GM23338 (cell line): ENCODE measurements around the gene ADPRH. TPM values are rescaled to one million over a fixed set of nuclear protein-coding genes. Genes with fewer than 3 reads are reported as not detected.

Source experiments
- ATAC-seq: fragments of 200-7000 bp; cut with Tn5 transposase; 3 replicates; pipeline ENCODE4 v1.9.1; 2020
- DNase-seq: peaks from one replicate; pipeline ENCODE4 v3.0.0-alpha.2; 2015; ENCODE audit warnings: low spot score
- H2AFZ ChIP-seq: fragments of 200-600 bp; sonication (generic); 2 replicates; pipeline ENCODE4 v1.8.0; 2016; ENCODE audit warnings: antibody characterized with exemption, mild to moderate bottlenecking, moderate library complexity
- H3F3A ChIP-seq: fragments of 200-600 bp; sonication (generic); replicated peaks from 2 replicates; pipeline ENCODE4 v1.8.0; 2017; ENCODE audit warnings: antibody characterized with exemption, mixed run types, low read depth
- H3K27ac ChIP-seq: fragments of 200-600 bp; sonication (generic); 2 replicates; pipeline ENCODE4 v1.6.1; 2016; ENCODE audit warnings: low read depth
- H3K27me3 ChIP-seq: fragments of 200-600 bp; sonication (generic); 2 replicates; pipeline ENCODE4 v1.8.0; 2016; ENCODE audit warnings: mild to moderate bottlenecking, mixed run types, moderate library complexity; ENCODE audit not compliant: insufficient read depth
- H3K36me3 ChIP-seq: fragments of 200-600 bp; sonication (generic); 2 replicates; pipeline ENCODE4 v1.8.0; 2016; ENCODE audit warnings: mild to moderate bottlenecking; ENCODE audit not compliant: insufficient read depth
- H3K4me1 ChIP-seq: fragments of 200-600 bp; sonication (generic); 2 replicates; pipeline ENCODE4 v1.8.0; 2016; ENCODE audit warnings: mild to moderate bottlenecking, moderate library complexity; ENCODE audit not compliant: insufficient read depth
- H3K4me2 ChIP-seq: fragments of 200-600 bp; sonication (generic); 2 replicates; pipeline ENCODE4 v1.7.1; 2017; ENCODE audit warnings: mixed run types
- H3K4me3 ChIP-seq: fragments of 200-600 bp; sonication (generic); 2 replicates; pipeline ENCODE4 v1.6.1; 2016; ENCODE audit warnings: mixed run types
- H3K79me2 ChIP-seq: fragments of 200-600 bp; sonication (generic); replicated peaks from 2 replicates; pipeline ENCODE4 v1.8.0; 2017; ENCODE audit warnings: mild to moderate bottlenecking; ENCODE audit not compliant: insufficient read depth
- H3K9me2 ChIP-seq: fragments of 200-600 bp; sonication (generic); 2 replicates; pipeline ENCODE4 v1.8.0; 2017; ENCODE audit not compliant: insufficient read depth
- H4K20me1 ChIP-seq: fragments of 200-600 bp; sonication (generic); replicated peaks from 2 replicates; pipeline ENCODE4 v1.8.0; 2017; ENCODE audit warnings: mild to moderate bottlenecking; ENCODE audit not compliant: insufficient read depth
- H3K27ac Mint-ChIP-seq: 2 replicates; pipeline ENCODE4 v1.8.0; 2020; ENCODE audit warnings: inconsistent platforms, mild to moderate bottlenecking, moderate library complexity, mixed read lengths
- H3K27me3 Mint-ChIP-seq: 3 replicates; pipeline ENCODE4 v1.8.0; 2022; ENCODE audit warnings: low read depth, mild to moderate bottlenecking, moderate library complexity, mixed read lengths, inconsistent platforms; ENCODE audit not compliant: insufficient read depth, poor library complexity
- H3K36me3 Mint-ChIP-seq: 3 replicates; pipeline ENCODE4 v1.8.0; 2021; ENCODE audit warnings: low read depth, mild to moderate bottlenecking, inconsistent platforms, moderate library complexity, mixed read lengths
- H3K4me1 Mint-ChIP-seq: 3 replicates; pipeline ENCODE4 v1.8.0; 2020; ENCODE audit warnings: mild to moderate bottlenecking, inconsistent platforms, mixed read lengths
- H3K4me3 Mint-ChIP-seq: 3 replicates; pipeline ENCODE4 v1.8.0; 2021; ENCODE audit warnings: moderate library complexity, mild to moderate bottlenecking, inconsistent platforms, mixed read lengths
- H3K9me3 Mint-ChIP-seq: 3 replicates; pipeline ENCODE4 v1.8.0; 2020; ENCODE audit warnings: moderate library complexity, mild to moderate bottlenecking, inconsistent platforms, mixed read lengths
- CREB1 ChIP-seq: fragments of 250-450 bp; sonication (Bioruptor Pico); IDR thresholded peaks from 2 replicates; pipeline ENCODE4 v1.5.0; 2020; ENCODE audit warnings: low read depth, mild to moderate bottlenecking, moderate library complexity
- EZH2phosphoT487 ChIP-seq: fragments of 200-600 bp; sonication (generic); IDR thresholded peaks from one replicate; pipeline ENCODE4 v1.8.1; 2018; ENCODE audit warnings: antibody characterized with exemption; ENCODE audit not compliant: unreplicated experiment
- JUNB ChIP-seq: IDR thresholded peaks from one replicate; pipeline ENCODE4 v1.6.1; 2016; ENCODE audit warnings: antibody characterized with exemption; ENCODE audit not compliant: unreplicated experiment
- POLR2AphosphoS5 ChIP-seq: IDR thresholded peaks from 2 replicates; pipeline ENCODE4 v1.6.1; 2016; ENCODE audit warnings: antibody characterized with exemption, low read depth
- ZNF114 ChIP-seq: fragments of 250-450 bp; sonication (Bioruptor Pico); IDR thresholded peaks from 2 replicates; pipeline ENCODE4 v1.5.0; 2020; ENCODE audit warnings: mild to moderate bottlenecking, moderate library complexity
- ZNF331 ChIP-seq: fragments of 250-450 bp; sonication (Bioruptor Pico); IDR thresholded peaks from 2 replicates; pipeline ENCODE4 v1.5.0; 2020; ENCODE audit warnings: low read depth, mild to moderate bottlenecking, moderate library complexity
- polyA plus RNA-seq: library from polyadenylated mRNA; unstranded; fragments of >200 nt; fragmentation: Nextera tagmentation; extraction: Ambion mirVana; gene quantifications from 2 replicates; pipeline ENCODE4 v1.2.1, GENCODE V29; 2016
- total RNA-seq: library from RNA; depleted of rRNA; stranded (reverse); fragments of >200 nt; shearing (Covaris generic); gene quantifications from 2 replicates; pipeline ENCODE4 v1.2.3, GENCODE V29; 2014
- TF ChIP-seq, protein P1 (sequence below), 2 experiments: fragments of 200-600 bp in 1 of 2; sonication (generic) in 1 of 2; conservative IDR thresholded peaks; 2 replicates each; pipeline versions ENCODE4 v1.5.1 to v1.6.1; 2016 to 2017; ENCODE audit warnings: antibody characterized with exemption in 2 of 2, low read depth in 2 of 2, mild to moderate bottlenecking in 2 of 2, moderate library complexity in 1 of 2
- TF ChIP-seq, protein P2 (sequence below): fragments of 250-450 bp; sonication (Bioruptor Pico); IDR thresholded peaks from 2 replicates; pipeline ENCODE4 v1.5.0; 2020; ENCODE audit warnings: mild to moderate bottlenecking, moderate library complexity
- TF ChIP-seq, protein P3 (sequence below): IDR thresholded peaks from 2 replicates; pipeline ENCODE4 v1.6.1; 2016; ENCODE audit warnings: antibody characterized with exemption
- TF ChIP-seq, protein P4 (sequence below): IDR thresholded peaks from one replicate; pipeline ENCODE4 v1.6.1; 2018; ENCODE audit warnings: antibody characterized with exemption; ENCODE audit not compliant: unreplicated experiment

ADPRH gene
- total and polyA plus RNA-seq, 2 experiments from 2014 or later, result 1.2 to 3.4 TPM

DNA sequence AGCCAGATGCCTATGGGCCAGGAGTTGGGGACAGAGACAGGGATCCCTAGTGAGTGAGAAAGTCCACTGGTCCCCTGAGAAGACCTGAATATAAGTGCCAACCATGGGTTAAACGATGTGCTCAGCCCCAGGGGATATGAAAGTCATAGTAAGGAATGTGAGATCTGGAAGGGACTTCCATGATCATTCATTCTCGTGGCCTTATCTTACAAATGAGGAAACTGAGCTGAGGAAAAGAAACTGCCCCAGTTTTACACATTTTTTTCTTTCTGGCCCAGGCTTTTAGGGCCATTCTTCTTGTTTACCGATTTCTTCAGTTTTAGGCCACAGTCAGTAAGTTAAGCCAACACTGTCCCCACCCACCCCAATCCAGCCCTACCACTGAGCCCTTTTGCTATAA is 31.0 kb upstream of the ADPRH start:
- Histone ChIP-seq H3K4me2 (no peak overlapping the region), H3K36me3 (no peaks in the 10 kb centered on the region), H3K27me3 (no peaks in the 10 kb centered on the region), H3K4me1 (peaks cover 2% of the 10 kb centered on the region; the same call in 1 of the 2 replicates), H2AFZ (no peak overlapping the region), H3F3A (no peaks in the 10 kb centered on the region), H3K9me2 (no peaks in the 10 kb centered on the region), H4K20me1 (no peaks in the 10 kb centered on the region), H3K79me2 (no peaks in the 10 kb centered on the region), H3K4me3 (no peak overlapping the region), H3K27ac (no peak overlapping the region)
- TF ChIP-seq EZH2phosphoT487 (no peak), ZNF114 (CRISPR knock-in tag) (no peak), JUNB (no peak), ZNF331 (CRISPR knock-in tag) (no peak), POLR2AphosphoS5 (no peak), CREB1 (no peak)
- TF ChIP-seq, protein P1, sequence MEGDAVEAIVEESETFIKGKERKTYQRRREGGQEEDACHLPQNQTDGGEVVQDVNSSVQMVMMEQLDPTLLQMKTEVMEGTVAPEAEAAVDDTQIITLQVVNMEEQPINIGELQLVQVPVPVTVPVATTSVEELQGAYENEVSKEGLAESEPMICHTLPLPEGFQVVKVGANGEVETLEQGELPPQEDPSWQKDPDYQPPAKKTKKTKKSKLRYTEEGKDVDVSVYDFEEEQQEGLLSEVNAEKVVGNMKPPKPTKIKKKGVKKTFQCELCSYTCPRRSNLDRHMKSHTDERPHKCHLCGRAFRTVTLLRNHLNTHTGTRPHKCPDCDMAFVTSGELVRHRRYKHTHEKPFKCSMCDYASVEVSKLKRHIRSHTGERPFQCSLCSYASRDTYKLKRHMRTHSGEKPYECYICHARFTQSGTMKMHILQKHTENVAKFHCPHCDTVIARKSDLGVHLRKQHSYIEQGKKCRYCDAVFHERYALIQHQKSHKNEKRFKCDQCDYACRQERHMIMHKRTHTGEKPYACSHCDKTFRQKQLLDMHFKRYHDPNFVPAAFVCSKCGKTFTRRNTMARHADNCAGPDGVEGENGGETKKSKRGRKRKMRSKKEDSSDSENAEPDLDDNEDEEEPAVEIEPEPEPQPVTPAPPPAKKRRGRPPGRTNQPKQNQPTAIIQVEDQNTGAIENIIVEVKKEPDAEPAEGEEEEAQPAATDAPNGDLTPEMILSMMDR (conservative IDR thresholded peaks at IDR 0.05; ENCODE audit: low read depth in 2 of 2), result no peak
- TF ChIP-seq, protein P2, sequence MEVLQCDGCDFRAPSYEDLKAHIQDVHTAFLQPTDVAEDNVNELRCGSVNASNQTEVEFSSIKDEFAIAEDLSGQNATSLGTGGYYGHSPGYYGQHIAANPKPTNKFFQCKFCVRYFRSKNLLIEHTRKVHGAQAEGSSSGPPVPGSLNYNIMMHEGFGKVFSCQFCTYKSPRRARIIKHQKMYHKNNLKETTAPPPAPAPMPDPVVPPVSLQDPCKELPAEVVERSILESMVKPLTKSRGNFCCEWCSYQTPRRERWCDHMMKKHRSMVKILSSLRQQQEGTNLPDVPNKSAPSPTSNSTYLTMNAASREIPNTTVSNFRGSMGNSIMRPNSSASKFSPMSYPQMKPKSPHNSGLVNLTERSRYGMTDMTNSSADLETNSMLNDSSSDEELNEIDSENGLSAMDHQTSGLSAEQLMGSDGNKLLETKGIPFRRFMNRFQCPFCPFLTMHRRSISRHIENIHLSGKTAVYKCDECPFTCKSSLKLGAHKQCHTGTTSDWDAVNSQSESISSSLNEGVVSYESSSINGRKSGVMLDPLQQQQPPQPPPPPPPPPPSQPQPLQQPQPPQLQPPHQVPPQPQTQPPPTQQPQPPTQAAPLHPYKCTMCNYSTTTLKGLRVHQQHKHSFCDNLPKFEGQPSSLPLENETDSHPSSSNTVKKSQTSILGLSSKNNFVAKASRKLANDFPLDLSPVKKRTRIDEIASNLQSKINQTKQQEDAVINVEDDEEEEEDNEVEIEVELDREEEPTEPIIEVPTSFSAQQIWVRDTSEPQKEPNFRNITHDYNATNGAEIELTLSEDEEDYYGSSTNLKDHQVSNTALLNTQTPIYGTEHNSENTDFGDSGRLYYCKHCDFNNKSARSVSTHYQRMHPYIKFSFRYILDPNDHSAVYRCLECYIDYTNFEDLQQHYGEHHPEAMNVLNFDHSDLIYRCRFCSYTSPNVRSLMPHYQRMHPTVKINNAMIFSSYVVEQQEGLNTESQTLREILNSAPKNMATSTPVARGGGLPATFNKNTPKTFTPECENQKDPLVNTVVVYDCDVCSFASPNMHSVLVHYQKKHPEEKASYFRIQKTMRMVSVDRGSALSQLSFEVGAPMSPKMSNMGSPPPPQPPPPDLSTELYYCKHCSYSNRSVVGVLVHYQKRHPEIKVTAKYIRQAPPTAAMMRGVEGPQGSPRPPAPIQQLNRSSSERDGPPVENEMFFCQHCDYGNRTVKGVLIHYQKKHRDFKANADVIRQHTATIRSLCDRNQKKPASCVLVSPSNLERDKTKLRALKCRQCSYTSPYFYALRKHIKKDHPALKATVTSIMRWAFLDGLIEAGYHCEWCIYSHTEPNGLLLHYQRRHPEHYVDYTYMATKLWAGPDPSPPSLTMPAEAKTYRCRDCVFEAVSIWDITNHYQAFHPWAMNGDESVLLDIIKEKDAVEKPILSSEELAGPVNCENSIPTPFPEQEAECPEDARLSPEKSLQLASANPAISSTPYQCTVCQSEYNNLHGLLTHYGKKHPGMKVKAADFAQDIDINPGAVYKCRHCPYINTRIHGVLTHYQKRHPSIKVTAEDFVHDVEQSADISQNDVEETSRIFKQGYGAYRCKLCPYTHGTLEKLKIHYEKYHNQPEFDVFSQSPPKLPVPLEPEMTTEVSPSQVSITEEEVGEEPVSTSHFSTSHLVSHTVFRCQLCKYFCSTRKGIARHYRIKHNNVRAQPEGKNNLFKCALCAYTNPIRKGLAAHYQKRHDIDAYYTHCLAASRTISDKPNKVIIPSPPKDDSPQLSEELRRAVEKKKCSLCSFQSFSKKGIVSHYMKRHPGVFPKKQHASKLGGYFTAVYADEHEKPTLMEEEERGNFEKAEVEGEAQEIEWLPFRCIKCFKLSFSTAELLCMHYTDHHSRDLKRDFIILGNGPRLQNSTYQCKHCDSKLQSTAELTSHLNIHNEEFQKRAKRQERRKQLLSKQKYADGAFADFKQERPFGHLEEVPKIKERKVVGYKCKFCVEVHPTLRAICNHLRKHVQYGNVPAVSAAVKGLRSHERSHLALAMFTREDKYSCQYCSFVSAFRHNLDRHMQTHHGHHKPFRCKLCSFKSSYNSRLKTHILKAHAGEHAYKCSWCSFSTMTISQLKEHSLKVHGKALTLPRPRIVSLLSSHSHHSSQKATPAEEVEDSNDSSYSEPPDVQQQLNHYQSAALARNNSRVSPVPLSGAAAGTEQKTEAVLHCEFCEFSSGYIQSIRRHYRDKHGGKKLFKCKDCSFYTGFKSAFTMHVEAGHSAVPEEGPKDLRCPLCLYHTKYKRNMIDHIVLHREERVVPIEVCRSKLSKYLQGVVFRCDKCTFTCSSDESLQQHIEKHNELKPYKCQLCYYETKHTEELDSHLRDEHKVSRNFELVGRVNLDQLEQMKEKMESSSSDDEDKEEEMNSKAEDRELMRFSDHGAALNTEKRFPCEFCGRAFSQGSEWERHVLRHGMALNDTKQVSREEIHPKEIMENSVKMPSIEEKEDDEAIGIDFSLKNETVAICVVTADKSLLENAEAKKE (CRISPR knock-in tag), result no peak
- TF ChIP-seq, protein P3, sequence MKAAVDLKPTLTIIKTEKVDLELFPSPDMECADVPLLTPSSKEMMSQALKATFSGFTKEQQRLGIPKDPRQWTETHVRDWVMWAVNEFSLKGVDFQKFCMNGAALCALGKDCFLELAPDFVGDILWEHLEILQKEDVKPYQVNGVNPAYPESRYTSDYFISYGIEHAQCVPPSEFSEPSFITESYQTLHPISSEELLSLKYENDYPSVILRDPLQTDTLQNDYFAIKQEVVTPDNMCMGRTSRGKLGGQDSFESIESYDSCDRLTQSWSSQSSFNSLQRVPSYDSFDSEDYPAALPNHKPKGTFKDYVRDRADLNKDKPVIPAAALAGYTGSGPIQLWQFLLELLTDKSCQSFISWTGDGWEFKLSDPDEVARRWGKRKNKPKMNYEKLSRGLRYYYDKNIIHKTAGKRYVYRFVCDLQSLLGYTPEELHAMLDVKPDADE, result no peak
- TF ChIP-seq, protein P4, sequence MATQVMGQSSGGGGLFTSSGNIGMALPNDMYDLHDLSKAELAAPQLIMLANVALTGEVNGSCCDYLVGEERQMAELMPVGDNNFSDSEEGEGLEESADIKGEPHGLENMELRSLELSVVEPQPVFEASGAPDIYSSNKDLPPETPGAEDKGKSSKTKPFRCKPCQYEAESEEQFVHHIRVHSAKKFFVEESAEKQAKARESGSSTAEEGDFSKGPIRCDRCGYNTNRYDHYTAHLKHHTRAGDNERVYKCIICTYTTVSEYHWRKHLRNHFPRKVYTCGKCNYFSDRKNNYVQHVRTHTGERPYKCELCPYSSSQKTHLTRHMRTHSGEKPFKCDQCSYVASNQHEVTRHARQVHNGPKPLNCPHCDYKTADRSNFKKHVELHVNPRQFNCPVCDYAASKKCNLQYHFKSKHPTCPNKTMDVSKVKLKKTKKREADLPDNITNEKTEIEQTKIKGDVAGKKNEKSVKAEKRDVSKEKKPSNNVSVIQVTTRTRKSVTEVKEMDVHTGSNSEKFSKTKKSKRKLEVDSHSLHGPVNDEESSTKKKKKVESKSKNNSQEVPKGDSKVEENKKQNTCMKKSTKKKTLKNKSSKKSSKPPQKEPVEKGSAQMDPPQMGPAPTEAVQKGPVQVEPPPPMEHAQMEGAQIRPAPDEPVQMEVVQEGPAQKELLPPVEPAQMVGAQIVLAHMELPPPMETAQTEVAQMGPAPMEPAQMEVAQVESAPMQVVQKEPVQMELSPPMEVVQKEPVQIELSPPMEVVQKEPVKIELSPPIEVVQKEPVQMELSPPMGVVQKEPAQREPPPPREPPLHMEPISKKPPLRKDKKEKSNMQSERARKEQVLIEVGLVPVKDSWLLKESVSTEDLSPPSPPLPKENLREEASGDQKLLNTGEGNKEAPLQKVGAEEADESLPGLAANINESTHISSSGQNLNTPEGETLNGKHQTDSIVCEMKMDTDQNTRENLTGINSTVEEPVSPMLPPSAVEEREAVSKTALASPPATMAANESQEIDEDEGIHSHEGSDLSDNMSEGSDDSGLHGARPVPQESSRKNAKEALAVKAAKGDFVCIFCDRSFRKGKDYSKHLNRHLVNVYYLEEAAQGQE, result no peak
- Mint-ChIP-seq H3K4me3 (no peak overlapping the region), H3K4me1 (peaks cover 2% of the 10 kb centered on the region; the same call in 2 of the 3 replicates), H3K36me3 (no peaks in the 10 kb centered on the region), H3K27me3 (peaks cover 4% of the 10 kb centered on the region), H3K9me3 (no peaks in the 10 kb centered on the region), H3K27ac (no peak overlapping the region)
- DNase-seq (no peak), ATAC-seq (no peak)
